ENCODE measurements around the gene GALNT18. TPM values are rescaled to one million over a fixed set of nuclear protein-coding genes. Genes with fewer than 3 reads are reported as not detected.

GALNT18 gene
- polyA plus RNA-seq, 1 donor (not counting 4 experiments of a cell fraction or from before 2014, with no cell fraction given) = 27.2 TPM

DNA sequence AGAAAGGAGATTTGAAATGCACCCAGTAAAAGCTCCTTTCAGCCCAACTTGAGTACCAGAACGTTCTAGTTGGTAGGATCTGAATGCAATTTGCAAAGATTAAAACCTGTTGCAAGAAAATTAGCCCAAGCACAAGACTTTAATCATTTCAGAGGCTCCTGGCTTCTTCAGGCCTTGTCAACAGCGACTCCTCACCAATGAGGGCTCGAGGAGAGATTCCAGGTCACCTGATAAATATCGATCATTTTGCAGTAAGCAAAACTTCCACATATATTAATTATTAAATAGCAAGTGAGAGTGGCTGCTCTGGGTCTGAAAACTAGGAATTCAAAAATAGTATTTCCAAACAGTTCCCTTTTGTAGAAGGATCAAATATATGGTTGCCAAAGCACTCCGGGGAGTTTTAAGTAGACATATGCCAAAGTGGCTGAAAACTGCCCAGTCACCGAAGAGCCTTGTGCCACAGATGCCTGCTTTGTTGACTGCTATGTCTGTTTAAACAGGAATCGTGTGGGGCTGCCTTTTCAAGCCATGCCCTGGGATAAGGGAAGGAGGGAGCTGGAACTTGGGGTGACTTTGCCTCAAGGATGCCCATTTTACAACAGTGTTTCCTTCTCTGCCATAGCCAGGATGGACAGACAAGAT, 332.7 kb downstream of the GALNT18 start:
- dilution Hi-C loops (cut with MboI; ENCODE audit: extremely low pct_ligation_motif_present, low sequenced_read_pairs) = no loop called here

DNA sequence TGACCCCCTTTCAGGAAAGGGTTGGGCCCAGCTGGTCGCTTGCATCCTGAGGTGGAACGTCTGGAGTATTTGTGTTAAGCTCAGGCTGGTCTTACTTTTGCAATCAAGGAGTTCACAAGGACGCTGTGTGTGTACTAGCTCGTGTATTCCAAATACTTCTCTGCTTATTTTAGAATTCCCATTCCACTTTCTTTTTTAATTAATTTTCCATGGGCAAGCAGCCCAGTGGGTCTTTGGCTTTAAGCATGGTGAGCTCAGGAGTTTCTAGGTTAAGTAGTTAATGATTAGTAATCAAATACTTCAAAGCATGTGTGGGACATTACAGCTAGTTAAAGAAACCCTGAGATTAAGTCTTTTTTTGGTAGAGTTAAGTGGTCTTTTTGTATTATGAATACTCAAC, 337.3 kb downstream of the GALNT18 start:
- H3K4me3 ChIP-seq (ENCODE audit: control insufficient read depth in 2 of 3, extremely low read depth in 1 of 3, insufficient read depth in 2 of 3, low read depth in 1 of 3, low read length in 3 of 3) = no peak overlapping the region
- no peak overlapping the region for H3K9ac ChIP-seq (ENCODE audit: control insufficient read depth, extremely low read depth, insufficient read depth, low read length)
- H3K9me1 ChIP-seq (ENCODE audit: control insufficient read depth, extremely low read depth, insufficient read depth, low read length) = no peaks in the 10 kb centered on the region
- no peaks in the 10 kb centered on the region for H3K79me2 ChIP-seq (ENCODE audit: control insufficient read depth, insufficient read depth, low read length)
- no peaks in the 10 kb centered on the region for H3K27me3 ChIP-seq (ENCODE audit: control insufficient read depth, extremely low read depth, insufficient read depth, low read length)
- H3K4me2 ChIP-seq (ENCODE audit: control insufficient read depth, extremely low read depth, insufficient read depth, low read depth, low read length) = no peak overlapping the region
- H2AFZ ChIP-seq (ENCODE audit: control insufficient read depth, low read length) = no peak overlapping the region
- dilution Hi-C loops (cut with MboI; ENCODE audit: extremely low pct_ligation_motif_present, low sequenced_read_pairs) = no loop called here
- FAIRE-seq = no peak
- TF ChIP-seq EZH2 (IDR thresholded peaks at IDR 0.05; ENCODE audit: low read length) (no peak), CTCF (optimal IDR thresholded peaks at IDR 0.05 in 1 of 3, IDR thresholded peaks at IDR 0.05 in 1 of 3, conservative IDR thresholded peaks at IDR 0.05 in 1 of 3; ENCODE audit: extremely low read depth in 1 of 3, insufficient read depth in 2 of 3, low read length in 3 of 3) (no peak)
- no peaks in the 10 kb centered on the region for H4K20me1 ChIP-seq (ENCODE audit: control insufficient read depth, extremely low read depth, insufficient read depth, low read length)
- H3K9me3 ChIP-seq (ENCODE audit: control insufficient read depth, low read depth, low read length) = no peaks in the 10 kb centered on the region
- no peaks in the 10 kb centered on the region for H3K4me1 ChIP-seq (ENCODE audit: control insufficient read depth, extremely low read depth, insufficient read depth, low read length)
- H3K27ac ChIP-seq (ENCODE audit: control insufficient read depth, insufficient read depth, low read length) = no peak overlapping the region
- DNase-seq (ENCODE audit: low read depth, low spot score) = no peak
- peaks cover 0 to 9% of the 10 kb centered on the region in 2 experiments for H3K36me3 ChIP-seq (ENCODE audit: control insufficient read depth in 2 of 2, extremely low read depth in 1 of 2, insufficient read depth in 2 of 2, low read length in 2 of 2)

More for the DNA sequence above, 332.7 kb downstream of the GALNT18 start:
- Histone ChIP-seq H3K27ac (ENCODE audit: control insufficient read depth, insufficient read depth, low read length) (no peak overlapping the region), H4K20me1 (ENCODE audit: control insufficient read depth, extremely low read depth, insufficient read depth, low read length) (no peaks in the 10 kb centered on the region), H3K79me2 (ENCODE audit: control insufficient read depth, insufficient read depth, low read length) (no peaks in the 10 kb centered on the region), H3K9me1 (ENCODE audit: control insufficient read depth, extremely low read depth, insufficient read depth, low read length) (no peaks in the 10 kb centered on the region), H3K9ac (ENCODE audit: control insufficient read depth, extremely low read depth, insufficient read depth, low read length) (no peak overlapping the region), H3K9me3 (ENCODE audit: control insufficient read depth, low read depth, low read length) (no peaks in the 10 kb centered on the region), H2AFZ (ENCODE audit: control insufficient read depth, low read length) (no peak overlapping the region), H3K4me1 (ENCODE audit: control insufficient read depth, extremely low read depth, insufficient read depth, low read length) (no peaks in the 10 kb centered on the region), H3K27me3 (ENCODE audit: control insufficient read depth, extremely low read depth, insufficient read depth, low read length) (no peaks in the 10 kb centered on the region), H3K4me3 (ENCODE audit: control insufficient read depth in 2 of 3, extremely low read depth in 1 of 3, insufficient read depth in 2 of 3, low read depth in 1 of 3, low read length in 3 of 3) (no peak overlapping the region), H3K36me3 (ENCODE audit: control insufficient read depth in 2 of 2, extremely low read depth in 1 of 2, insufficient read depth in 2 of 2, low read length in 2 of 2) (peaks cover 0 to 3% of the 10 kb centered on the region in 2 experiments), H3K4me2 (ENCODE audit: control insufficient read depth, extremely low read depth, insufficient read depth, low read depth, low read length) (no peak overlapping the region)
- DNase-seq (ENCODE audit: low read depth, low spot score) = no peak
- TF ChIP-seq EZH2 (IDR thresholded peaks at IDR 0.05; ENCODE audit: low read length) (no peak), CTCF (optimal IDR thresholded peaks at IDR 0.05 in 1 of 3, IDR thresholded peaks at IDR 0.05 in 1 of 3, conservative IDR thresholded peaks at IDR 0.05 in 1 of 3; ENCODE audit: extremely low read depth in 1 of 3, insufficient read depth in 2 of 3, low read length in 3 of 3) (no peak)
- no peak for FAIRE-seq

All from keratinocyte (primary cell).